HL-60 (cell line): ENCODE results near the gene CNTNAP2.

ENCODE experiments used
- GABPA ChIP-seq: IDR thresholded peaks from 2 replicates; pipeline ENCODE4 v1.6.1; 2012; ENCODE audit warnings: low read depth
- POLR2AphosphoS5 ChIP-seq: IDR thresholded peaks from 2 replicates; pipeline ENCODE4 v1.6.1; 2012; ENCODE audit warnings: low read depth
- SPI1 ChIP-seq: IDR thresholded peaks from 2 replicates; pipeline ENCODE4 v1.6.1; 2012; ENCODE audit warnings: low read depth, mild to moderate bottlenecking, borderline replicate concordance
- TF ChIP-seq, protein P1 (sequence below): IDR thresholded peaks from one replicate; pipeline ENCODE4 v1.5.1; 2011; ENCODE audit warnings: low read length, control low read depth, inconsistent platforms; ENCODE audit not compliant: insufficient read depth

DNA sequence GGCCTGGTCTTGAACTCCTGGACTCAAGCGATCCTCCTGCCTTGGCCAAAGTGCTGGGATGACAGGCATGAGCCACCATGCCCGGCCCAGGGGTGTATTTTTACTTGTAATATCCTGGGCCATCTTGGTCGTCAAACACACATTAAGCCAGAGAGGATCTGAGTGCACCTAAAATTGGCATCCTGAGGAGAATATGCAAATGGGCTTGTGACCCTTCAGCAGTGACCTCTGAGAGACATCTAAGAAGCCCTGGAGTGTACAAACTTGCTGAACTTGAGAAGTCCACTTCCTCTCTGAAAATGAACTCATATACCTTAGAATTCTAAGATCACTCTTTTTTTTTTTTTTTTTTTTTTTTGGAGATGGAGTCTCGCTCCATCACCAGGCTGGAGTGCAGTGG is 2102.0 kb downstream of the CNTNAP2 start:
- TF ChIP-seq, protein P1, sequence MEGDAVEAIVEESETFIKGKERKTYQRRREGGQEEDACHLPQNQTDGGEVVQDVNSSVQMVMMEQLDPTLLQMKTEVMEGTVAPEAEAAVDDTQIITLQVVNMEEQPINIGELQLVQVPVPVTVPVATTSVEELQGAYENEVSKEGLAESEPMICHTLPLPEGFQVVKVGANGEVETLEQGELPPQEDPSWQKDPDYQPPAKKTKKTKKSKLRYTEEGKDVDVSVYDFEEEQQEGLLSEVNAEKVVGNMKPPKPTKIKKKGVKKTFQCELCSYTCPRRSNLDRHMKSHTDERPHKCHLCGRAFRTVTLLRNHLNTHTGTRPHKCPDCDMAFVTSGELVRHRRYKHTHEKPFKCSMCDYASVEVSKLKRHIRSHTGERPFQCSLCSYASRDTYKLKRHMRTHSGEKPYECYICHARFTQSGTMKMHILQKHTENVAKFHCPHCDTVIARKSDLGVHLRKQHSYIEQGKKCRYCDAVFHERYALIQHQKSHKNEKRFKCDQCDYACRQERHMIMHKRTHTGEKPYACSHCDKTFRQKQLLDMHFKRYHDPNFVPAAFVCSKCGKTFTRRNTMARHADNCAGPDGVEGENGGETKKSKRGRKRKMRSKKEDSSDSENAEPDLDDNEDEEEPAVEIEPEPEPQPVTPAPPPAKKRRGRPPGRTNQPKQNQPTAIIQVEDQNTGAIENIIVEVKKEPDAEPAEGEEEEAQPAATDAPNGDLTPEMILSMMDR: no peak
- TF ChIP-seq GABPA (no peak), SPI1 (no peak), POLR2AphosphoS5 (no peak)
